HG03432 (cell line): ENCODE results near the gene SLC39A11.

ENCODE experiments used
- ATAC-seq: cut with Tn5 transposase; IDR thresholded peaks from one replicate; pipeline ENCODE4 v1.9.1; 2021; ENCODE audit warnings: mild to moderate bottlenecking, moderate library complexity; ENCODE audit not compliant: unreplicated experiment

The SLC39A11 gene

DNA sequence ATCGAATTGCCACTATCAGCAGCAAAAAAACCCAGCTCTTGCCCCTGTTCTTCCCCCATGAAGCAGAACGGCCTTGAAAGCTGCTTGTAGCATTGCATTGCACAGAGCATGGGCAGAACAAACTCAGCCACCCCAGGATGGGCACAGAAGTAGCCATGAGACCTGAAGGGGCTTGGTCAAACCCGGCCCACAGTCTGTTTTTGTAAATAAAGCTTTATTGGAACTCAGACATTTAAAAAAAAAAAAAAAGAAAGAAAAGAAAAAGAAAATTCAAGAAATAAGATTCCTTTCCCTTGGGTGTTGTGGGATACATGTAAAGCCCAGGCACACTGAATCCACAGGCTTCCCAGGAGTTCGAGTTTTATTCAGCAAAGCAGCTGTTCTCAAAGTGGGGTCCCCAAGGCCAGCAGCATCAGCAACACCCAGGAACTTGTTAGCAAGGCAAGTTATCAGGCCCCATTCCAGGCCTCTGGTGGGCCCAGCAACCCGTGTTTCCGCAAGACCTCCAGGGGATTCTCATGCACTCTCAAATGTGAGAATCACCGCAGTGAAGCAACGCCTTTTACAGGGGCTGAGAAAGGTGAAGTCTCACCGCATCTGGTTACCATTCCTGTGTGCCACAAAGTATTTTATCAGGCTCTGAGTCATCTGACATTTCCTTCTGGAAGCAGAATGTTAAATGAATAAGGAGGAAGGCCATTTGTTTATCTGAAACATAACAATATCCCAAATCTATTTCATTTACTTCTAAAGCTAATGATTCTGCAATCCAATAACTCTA is 108.2 kb downstream of the SLC39A11 start:
- no peak for ATAC-seq

DNA sequence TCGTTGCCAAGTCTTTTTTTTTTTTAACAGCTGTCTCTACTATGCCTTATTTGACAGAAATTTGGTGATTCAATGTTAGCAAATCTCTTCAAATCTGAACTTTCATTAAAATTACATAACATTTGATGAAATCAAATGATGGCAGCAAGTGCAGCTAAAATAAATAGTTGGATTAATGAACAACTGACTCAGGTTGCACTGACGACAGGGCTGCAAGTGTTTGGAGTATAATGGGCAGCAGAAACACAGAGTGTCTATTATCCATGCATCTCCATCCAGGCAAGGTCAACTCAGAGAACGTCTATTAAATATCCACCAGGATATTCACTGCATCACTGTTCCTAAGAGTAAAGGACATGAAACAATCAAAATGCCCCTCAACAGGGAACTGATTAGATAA is 109.8 kb downstream of the SLC39A11 start:
- no peak for ATAC-seq

GRCh38 chr17:72978593-72979218 is 113.8 kb downstream of the SLC39A11 start:
- ATAC-seq, result no peak

DNA sequence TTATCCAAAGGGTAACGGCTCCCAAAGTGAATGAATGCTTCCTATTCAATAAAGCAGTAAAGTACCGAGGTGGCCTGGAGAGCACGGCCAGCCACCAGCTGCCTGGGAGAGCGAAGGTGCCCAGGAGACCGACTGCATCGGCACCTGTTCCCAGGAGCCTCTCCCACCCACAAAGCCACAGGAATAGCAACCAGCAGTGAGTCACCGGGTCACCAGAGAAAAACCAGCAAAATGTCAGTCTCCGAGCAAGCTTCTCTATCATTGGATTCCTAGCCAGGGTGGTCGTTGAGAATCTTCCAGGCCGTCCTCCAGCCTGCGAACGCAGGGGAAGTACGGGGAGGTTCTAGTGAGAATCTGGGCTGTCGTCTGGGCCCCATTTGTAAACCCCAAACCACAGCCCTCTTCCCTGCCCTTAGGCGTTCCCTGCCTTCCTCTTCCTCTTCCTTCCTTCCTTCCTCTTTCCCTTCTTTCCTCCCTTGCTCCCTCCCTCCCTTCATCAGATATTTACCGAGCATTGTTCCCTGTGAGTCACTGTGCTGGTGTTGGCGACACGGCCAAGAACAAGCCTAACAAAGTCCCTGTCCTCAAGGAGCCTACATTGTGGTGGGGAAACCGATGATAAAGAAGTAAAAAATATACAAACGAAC is 114.6 kb downstream of the SLC39A11 start:
- ATAC-seq, result no peak

- ATAC-seq, result peak; percentile 69
Measured at GRCh38 chr17:72976971-72977770, 115.3 kb downstream of the SLC39A11 start.

- ATAC-seq, result no peak
Measured at GRCh38 chr17:72975509-72975908, 117.0 kb downstream of the SLC39A11 start.

DNA sequence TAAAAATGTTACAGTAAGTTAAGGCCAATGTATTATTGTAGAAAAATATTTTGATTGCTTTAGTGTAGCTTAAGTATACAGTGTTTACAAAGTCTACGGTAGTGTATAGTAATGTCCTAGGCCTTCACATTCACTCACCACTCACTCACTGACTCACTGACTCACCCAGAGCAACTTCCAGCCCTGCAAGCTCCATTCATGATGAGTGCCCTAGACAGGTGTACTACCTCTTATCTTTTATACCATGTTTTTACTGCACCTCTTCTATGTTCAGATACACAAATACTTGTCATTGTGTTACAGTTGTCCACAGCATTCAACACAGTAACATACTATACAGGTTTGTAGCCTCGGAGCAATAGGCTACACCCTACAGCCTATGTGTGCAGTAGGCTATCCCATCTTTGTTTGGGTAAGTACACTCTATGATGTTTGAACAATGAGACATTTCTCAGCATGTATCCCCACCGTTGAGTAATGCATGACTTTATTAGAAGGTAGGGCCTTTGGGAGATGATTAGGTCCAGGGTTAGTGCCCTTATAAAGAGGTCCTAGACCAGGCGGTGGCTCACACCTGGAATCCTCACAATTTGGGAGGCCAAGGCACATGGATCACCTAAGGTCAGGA is 117.8 kb downstream of the SLC39A11 start:
- no peak for ATAC-seq

- no peak for ATAC-seq
Measured at GRCh38 chr17:72972263-72972951, 120.1 kb downstream of the SLC39A11 start.

DNA sequence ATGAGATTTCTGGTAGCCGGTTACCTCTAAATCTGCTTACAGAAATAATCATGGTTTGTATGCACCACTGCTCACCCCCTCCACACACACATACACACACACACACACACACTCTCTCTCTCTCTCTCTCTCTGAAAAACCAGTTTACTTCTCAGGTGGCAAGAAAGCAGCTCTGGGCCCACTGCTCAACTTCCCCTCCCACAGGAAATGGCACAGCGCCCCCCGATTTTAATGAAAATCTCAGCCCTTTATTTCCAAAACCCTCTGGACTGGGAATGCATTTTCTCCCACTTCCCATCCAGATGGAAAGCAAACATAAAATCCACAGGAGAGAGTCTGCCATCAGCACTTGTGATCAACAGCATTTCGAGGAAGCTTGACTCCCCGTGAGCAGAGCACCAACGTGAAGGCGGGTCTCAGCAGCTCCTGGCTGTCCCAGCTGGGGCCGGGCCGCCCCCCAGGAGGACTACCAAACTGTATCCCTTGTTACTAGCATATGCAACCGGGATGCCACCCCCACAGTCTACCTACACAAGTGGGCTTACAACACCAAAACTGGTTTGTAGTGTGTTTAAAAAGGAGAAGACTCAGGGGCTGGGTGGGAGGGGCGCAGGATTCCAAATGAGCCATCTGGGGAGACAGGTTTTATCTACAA is 121.1 kb downstream of the SLC39A11 start:
- no peak for ATAC-seq

DNA sequence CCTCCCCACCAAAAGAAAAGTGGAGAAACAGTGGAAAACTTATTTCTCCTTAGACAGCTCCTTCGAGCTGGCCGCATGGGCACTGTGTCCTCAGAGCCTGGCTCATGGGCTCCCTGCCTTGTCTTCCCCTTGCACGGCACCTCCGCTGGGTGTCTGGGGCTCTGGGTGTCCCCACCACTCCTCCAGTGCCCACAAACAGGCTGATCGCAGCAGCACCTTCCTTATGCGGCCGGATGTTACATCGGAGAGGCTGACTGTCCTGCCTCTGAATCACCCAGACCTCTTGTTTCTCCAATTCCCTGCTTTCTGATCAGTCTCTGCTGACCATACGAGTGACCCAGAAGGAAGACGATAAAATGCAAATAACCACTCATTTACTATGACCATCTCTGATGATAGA is 121.7 kb downstream of the SLC39A11 start:
- no peak for ATAC-seq

- ATAC-seq, result no peak
Measured at GRCh38 chr17:72970246-72970645, 122.2 kb downstream of the SLC39A11 start.

DNA sequence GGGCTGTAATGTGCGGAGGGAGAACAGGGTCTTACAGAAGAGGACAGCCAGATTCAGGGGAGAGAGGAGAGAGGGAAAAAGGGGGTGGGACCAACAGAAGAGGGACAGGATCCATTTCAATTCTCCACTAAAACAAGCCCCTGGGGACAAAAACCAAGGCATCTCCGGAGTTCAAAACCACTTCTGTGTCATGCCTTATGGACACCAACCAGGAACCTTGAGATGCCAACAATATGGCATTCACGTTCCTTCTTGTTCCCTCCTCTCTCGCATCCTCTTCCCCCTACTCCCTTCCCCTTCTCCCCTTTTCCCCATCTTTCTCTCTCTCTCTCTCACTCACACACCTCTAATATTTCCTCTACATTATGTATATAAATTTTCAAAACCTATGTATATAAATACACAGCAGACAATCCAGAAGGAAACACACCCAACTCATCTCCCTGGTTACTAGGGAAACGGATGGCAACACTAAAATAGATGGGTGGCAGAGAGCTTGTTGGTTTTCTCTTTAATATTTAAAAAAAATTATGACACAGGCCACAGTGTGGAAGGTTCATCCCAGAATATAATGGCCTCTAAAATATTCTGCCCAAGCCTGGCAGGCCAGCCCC is 123.1 kb downstream of the SLC39A11 start:
- ATAC-seq, result no peak

DNA sequence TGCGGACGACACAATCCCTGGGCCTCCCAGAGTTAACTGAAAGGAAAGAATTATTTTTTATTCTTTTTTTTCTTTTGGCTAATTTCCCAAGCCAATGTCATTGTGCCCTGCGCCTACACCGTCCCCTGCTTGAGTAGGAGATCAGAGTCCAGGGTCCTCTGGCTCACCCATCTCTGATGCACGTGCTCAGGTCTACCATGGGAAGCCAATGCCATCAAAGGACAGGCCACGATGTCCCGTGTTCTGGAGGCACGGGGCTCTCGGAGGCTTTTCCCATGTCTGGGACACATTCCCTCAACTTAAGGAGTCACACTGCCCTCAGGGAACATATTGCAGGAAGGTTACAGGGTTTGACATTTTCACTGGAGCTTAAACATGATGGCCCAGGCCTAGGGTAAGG is 123.7 kb downstream of the SLC39A11 start:
- no peak for ATAC-seq

DNA sequence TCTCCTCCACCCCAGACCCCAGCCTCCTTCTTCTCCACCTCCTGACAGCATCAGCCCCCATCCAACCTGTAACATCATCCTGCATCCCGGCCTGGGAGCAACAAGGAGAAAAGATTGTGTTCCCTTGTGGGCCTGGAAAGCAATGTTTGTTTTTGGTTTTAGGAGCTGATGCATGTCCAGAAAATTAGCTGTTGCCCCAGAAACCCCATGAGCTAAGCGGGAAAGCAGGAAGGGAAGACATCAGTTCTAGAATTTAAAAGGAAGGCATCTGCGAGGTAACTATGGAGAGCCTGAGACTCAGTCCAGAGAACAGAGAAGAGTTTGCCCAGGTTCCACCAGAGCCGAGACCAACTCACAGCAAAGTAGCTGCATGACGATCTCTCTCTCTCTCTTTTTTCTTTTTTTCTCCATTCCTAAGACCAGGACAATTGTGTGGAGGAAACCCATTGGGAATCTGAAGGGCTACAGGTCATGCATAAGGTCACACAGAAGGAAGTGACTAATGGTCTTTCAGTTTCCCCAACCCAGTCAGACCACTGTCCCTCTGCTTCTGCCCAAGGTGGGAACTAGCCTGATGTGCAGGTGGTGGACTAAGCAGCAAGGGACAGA is 124.4 kb downstream of the SLC39A11 start:
- ATAC-seq, result no peak

DNA sequence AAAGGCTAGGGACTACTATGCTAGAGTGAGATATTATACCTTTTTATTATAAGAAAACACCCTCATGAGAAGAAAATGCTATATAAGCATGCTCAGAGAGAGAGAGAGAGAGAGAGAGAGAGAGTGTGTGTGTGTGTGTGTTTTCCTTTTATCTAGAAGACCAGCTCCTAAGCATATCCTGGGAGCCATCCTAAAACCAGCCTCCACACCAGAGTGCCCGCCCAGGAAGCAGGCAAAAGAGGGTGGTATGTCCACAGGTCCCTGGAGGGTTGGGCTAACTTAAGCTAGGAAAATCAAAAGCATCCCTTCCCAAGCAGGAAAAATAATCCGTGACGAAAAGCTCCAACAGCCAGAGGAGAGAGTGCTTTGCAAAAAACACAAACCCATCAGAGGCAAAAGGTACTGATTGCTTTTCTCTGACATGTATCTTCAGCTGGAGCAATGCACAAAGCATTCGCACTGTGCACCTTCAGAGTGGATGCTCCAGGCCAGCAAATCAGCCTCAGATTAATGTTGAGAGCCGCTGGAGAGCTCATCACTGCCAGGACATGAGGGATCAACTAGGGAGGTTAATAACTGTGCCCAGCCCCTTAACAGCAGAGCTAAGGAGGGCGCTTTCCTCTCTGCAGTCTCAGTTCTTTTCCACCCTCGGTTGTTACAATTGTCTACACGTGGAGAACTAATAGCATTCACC is 125.1 kb downstream of the SLC39A11 start:
- ATAC-seq, result no peak

DNA sequence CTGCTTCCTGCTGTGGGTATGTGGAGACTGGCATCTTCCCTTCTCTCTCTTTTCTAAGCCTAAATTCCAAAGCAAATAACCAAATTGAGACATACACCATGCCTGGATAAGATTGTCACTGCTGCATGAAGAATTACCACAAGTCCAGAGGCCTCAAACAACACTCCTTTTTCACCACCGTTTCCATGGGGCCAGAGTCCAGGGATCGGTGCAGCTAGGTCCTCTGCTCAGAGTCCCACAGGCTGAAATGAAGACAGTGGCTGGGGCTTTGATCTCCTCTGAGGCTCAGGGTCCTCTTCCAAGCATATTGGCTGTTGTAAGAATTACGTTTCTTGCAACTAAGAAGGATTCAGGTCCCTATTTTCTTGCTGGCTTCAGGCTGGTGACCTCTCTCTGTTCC is 130.4 kb downstream of the SLC39A11 start:
- no peak for ATAC-seq

DNA sequence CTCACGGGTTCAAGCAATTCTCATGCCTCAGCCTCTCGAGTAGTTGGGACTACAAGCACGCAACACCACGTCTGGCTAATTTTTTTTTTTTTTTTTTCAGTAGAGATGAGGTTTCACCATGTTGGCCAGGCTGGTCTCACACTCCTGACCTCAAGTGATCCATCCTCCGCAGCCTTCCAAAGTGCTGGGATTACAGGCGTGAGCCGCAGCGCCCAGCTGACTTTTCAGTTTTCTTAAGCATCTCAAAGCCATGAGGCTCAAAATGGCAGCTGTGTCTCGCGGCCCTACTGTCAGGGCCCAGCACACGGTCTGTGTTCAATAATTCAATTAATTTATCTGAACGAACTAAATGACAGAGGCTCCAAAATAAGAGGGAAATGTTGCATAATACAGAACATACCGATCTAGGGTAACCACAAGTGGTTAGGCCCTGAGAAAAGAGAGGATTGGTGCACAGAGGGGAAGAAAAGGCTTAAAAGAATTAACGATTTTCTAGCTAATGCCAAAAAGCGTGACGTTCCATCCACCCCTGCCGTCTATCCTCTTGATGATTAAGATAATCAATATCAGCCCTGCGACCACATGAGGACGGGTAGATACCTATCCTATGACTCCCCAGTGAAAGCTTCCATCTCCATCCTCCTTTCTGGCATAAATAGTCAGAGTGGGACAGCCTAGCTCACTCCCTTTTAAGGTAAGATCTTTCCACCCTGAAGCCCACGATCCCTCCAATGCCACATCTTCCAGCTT is 136.9 kb downstream of the SLC39A11 start:
- ATAC-seq, result no peak

- ATAC-seq, result no peak
Measured at GRCh38 chr17:72954579-72954978, 137.9 kb downstream of the SLC39A11 start.
